Suprapubic skin (tissue), 4 donors: ENCODE data around the gene SMC3. TPM values are rescaled to one million over a fixed set of nuclear protein-coding genes. Genes with fewer than 3 reads are reported as not detected.

Experiments
- DNase-seq, 2 donors: peaks; one replicate each; pipeline ENCODE4 v3.0.0-alpha.2; 2019; ENCODE audit warnings: low spot score in 2 of 2
- H3K27ac ChIP-seq: fragments of 200-600 bp; sonication (generic); one replicate; pipeline ENCODE4 v1.5.1; 2019
- H3K27me3 ChIP-seq: fragments of 200-600 bp; sonication (generic); one replicate; pipeline ENCODE4 v1.5.1; 2019
- H3K36me3 ChIP-seq: fragments of 200-600 bp; sonication (generic); one replicate; pipeline ENCODE4 v1.5.1; 2019
- H3K4me1 ChIP-seq: fragments of 200-600 bp; sonication (generic); one replicate; pipeline ENCODE4 v1.5.1; 2019
- H3K4me3 ChIP-seq: fragments of 200-600 bp; sonication (generic); one replicate; pipeline ENCODE4 v1.5.1; 2019; ENCODE audit warnings: mild to moderate bottlenecking
- H3K9me3 ChIP-seq: fragments of 200-600 bp; sonication (generic); one replicate; pipeline ENCODE4 v1.5.1; 2019
- EP300 ChIP-seq: sonication (generic); formaldehyde crosslinking; IDR thresholded peaks from one replicate; pipeline ENCODE4 v1.6.1; 2017; ENCODE audit warnings: antibody characterized with exemption
- POLR2A ChIP-seq, 2 donors: fragments of 450-650 bp; IDR thresholded peaks; one replicate each; pipeline ENCODE4 v1.6.1; 2017; ENCODE audit warnings: antibody characterized with exemption in 2 of 2, mild to moderate bottlenecking in 2 of 2, moderate library complexity in 2 of 2
- POLR2AphosphoS5 ChIP-seq, 3 donors: sonication (generic); formaldehyde crosslinking; IDR thresholded peaks; one replicate each; pipeline ENCODE4 v1.6.1; 2017; ENCODE audit warnings: antibody characterized with exemption in 3 of 3
- WGBS: methylation state at CpG from one replicate; pipeline ENCODE4 v1.1.5; 2018; 5-methylcytosine and 5-hydroxymethylcytosine counted together
- total RNA-seq, 4 donors: library from RNA; depleted of rRNA; stranded (reverse); fragments of >200 nt; gene quantifications; one replicate each; pipeline ENCODE4 v1.1.0, GENCODE V29; 2016
- TF ChIP-seq, protein P1 (sequence below), 2 donors: fragments of 200-600 bp in 1 of 2; fragments of 450-650 bp in 1 of 2; sonication (generic) in 1 of 2; IDR thresholded peaks; one replicate each; pipeline ENCODE4 v1.5.1; 2016 to 2019; ENCODE audit warnings: antibody characterized with exemption in 2 of 2, mild to moderate bottlenecking in 1 of 2, moderate library complexity in 1 of 2

SMC3 gene
- total RNA-seq, 4 donors from 2014 or later, result 18.9 to 33.5 (median 23.3) TPM

DNA sequence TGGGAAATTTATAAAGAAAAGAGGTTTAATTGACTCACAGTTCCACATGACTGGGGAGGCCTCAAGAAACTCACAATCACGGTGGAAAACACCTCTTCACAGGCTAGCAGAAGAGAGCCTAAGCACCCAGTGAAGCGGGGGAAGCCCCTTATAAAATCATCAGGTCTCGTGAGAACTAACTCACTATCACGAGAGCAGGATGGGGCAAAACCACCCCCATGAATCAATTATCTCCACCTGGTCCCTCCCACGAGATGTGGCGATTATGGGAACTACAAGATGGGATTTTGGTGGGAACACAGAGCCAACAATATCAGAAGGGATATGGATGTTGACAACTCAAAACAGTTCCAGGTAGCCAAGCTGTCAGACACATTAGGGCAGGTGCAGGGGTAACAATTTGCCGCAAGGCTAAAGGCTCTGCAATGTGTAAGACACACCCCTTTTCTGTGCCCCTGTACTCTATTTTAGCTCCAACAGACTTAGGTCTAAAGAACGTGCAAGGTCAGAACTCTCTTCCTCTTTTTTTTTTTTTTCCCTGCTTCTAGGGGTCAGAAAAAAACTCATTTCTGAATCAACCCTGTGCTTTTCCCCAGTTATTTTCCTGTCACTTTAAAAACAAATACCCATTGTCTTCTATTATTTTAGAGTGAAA is 46.0 kb downstream of the SMC3 start:
- TF ChIP-seq, protein P1, sequence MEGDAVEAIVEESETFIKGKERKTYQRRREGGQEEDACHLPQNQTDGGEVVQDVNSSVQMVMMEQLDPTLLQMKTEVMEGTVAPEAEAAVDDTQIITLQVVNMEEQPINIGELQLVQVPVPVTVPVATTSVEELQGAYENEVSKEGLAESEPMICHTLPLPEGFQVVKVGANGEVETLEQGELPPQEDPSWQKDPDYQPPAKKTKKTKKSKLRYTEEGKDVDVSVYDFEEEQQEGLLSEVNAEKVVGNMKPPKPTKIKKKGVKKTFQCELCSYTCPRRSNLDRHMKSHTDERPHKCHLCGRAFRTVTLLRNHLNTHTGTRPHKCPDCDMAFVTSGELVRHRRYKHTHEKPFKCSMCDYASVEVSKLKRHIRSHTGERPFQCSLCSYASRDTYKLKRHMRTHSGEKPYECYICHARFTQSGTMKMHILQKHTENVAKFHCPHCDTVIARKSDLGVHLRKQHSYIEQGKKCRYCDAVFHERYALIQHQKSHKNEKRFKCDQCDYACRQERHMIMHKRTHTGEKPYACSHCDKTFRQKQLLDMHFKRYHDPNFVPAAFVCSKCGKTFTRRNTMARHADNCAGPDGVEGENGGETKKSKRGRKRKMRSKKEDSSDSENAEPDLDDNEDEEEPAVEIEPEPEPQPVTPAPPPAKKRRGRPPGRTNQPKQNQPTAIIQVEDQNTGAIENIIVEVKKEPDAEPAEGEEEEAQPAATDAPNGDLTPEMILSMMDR (IDR thresholded peaks at IDR 0.05), result no peak
- no peak for TF ChIP-seq POLR2AphosphoS5 (IDR thresholded peaks at IDR 0.05)
- TF ChIP-seq POLR2A (IDR thresholded peaks at IDR 0.05), result no peak
- TF ChIP-seq EP300, result no peak
- Histone ChIP-seq H3K36me3 (no peaks in the 10 kb centered on the region), H3K9me3 (no peaks in the 10 kb centered on the region), H3K4me3 (no peak overlapping the region), H3K27me3 (no peaks in the 10 kb centered on the region), H3K27ac (no peak overlapping the region), H3K4me1 (peaks cover 3% of the 10 kb centered on the region)
- DNase-seq, result no peak
- 67% methylated on average over 8 of the region's 8 CpGs for WGBS

DNA sequence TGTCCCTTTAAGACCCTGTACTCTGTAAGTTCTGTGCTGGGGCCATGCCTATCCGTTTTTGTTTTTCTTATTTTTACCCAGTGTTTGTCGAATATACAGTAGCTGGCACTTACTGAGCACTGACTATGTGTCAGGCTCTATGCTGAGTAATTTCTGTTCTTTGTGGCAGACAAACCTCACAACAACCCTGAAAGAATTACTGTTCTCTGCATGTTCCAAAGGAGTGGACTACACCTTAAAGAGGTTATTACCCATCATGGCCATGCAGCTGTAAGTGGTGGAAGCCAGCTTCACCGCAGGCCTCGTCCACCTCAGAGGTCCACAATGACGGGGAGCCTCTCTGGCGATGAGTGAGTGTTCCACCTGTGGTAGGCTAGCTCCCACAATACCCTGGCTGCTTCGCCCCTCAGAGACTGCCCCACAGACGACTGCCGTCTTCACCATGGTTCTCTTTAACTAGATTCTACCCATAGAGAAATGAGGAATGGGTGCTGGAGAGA is 46.6 kb downstream of the SMC3 start:
- Histone ChIP-seq H3K27ac (no peak overlapping the region), H3K36me3 (no peaks in the 10 kb centered on the region), H3K4me3 (no peak overlapping the region), H3K4me1 (peaks cover 3% of the 10 kb centered on the region), H3K9me3 (no peaks in the 10 kb centered on the region), H3K27me3 (no peaks in the 10 kb centered on the region)
- no peak for TF ChIP-seq POLR2AphosphoS5 (IDR thresholded peaks at IDR 0.05)
- no peak for TF ChIP-seq EP300
- TF ChIP-seq POLR2A (IDR thresholded peaks at IDR 0.05), result no peak
- TF ChIP-seq, protein P1 (IDR thresholded peaks at IDR 0.05), result no peak
- 64% methylated on average over 2 of the region's 9 CpGs for WGBS
- DNase-seq, result no peak

- WGBS, result 72% methylated on average over 2 of the region's 2 CpGs
- no peaks in the 10 kb centered on the region for H3K9me3 ChIP-seq
- no peaks in the 10 kb centered on the region for H3K27me3 ChIP-seq
- H3K4me1 ChIP-seq, result no peaks in the 10 kb centered on the region
- H3K27ac ChIP-seq, result no peak overlapping the region
- no peak overlapping the region for H3K4me3 ChIP-seq
- H3K36me3 ChIP-seq, result no peaks in the 10 kb centered on the region
- no peak for DNase-seq
- TF ChIP-seq POLR2AphosphoS5 (IDR thresholded peaks at IDR 0.05) (no peak), POLR2A (IDR thresholded peaks at IDR 0.05) (no peak), EP300 (no peak)
- TF ChIP-seq, protein P1 (IDR thresholded peaks at IDR 0.05), result no peak
These were observed 47.7 kb downstream of the SMC3 start for GRCh38 chr10:110615057-110615747.

DNA sequence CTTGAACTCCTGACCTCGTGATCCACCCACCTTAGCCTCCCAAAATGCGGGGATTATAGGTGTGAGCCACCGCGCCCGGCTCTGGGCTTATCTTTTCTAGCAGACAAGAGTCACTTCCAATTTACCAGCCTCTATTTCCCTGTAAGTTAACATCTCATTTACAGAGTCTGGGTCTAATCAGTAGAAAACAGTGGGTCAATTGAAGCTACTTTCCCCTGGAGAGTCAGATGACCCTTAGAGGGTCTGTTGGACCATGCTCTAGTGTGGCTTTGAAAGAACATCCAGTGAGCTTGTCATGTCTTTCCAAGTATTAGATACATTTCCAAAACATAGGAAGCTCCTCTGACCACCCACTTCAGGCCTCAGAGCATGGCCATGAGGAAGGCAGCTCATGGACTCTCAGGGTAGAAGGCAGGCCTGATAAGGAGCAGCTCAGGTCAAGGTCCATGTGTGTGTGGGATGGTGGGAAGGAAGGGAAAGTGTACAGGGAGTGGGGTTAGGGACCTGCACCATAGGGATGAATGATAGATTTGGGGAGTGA is 49.1 kb downstream of the SMC3 start:
- Histone ChIP-seq H3K27me3 (no peaks in the 10 kb centered on the region), H3K27ac (no peak overlapping the region), H3K4me1 (no peaks in the 10 kb centered on the region), H3K36me3 (no peaks in the 10 kb centered on the region), H3K9me3 (no peaks in the 10 kb centered on the region), H3K4me3 (no peak overlapping the region)
- no peak for TF ChIP-seq EP300
- TF ChIP-seq, protein P1 (IDR thresholded peaks at IDR 0.05), result no peak
- TF ChIP-seq POLR2A (IDR thresholded peaks at IDR 0.05), result no peak
- no peak for TF ChIP-seq POLR2AphosphoS5 (IDR thresholded peaks at IDR 0.05)
- 96% methylated on average over 5 of the region's 5 CpGs for WGBS
- DNase-seq, result no peak
